ENCODE results near the gene ZNF672. TPM values are rescaled to one million over a fixed set of nuclear protein-coding genes. Genes with fewer than 3 reads are reported as not detected.
A peak's percentile ranks its signal among the peaks of the same experiment; 100 is the strongest.

ZNF672 gene
- total and polyA plus RNA-seq, 2 of the 13 experiments (the other 11 are each of a cell fraction or from before 2014, with no cell fraction given), result 17.2 to 22.9 TPM

DNA sequence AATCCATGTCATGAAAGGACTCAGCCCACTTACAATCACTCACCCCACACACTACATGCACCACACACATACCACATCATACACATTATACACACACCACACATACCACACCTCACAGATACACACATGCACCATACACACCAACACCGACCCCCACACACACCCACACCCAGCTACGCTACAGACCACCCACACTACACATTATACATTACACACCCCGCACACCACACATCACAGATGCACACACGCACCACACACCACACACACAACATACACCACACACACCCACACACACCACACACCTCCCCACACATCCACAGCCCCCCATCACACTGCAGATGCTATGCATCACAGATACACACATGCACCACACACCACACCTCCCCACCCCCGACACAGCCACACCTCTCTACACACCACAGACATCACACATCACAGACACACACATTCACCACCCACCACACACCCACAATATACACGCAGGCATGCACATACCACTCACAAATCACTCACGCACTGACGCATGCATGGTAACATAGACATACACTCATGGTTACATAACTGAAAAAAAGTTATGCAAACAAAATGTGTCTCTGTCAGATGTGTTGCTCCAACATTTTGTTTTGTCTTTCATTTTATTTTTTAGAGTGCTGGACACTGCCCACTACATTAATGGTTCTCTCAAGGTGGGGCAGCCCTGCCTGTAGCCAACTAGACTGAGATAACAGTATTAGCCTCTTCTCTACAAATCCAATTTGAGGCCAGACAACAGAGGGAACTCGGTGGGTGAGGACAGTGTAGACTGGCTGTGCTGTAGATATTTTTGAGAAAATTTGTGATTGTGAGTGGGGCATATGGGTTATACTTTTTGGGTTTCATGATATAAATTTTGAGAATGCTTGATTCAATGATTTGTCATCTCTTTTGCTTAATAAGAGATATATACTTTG lies 52.8 kb downstream of the ZNF672 start:
- Histone ChIP-seq H3K27me3 (ENCODE audit: control insufficient read depth in 1 of 2, insufficient read depth in 2 of 2, low read length in 2 of 2) (no peaks in the 10 kb centered on the region; a peak in 1 of 5 replicates), H3K79me2 (ENCODE audit: insufficient read depth, low read length) (no peaks in the 10 kb centered on the region), H3K9ac (ENCODE audit: insufficient read depth, low read depth, low read length) (no peak overlapping the region), H3K4me2 (ENCODE audit: low read depth, low read length) (no peak overlapping the region), H3K4me1 (ENCODE audit: insufficient read depth, low read length) (no peaks in the 10 kb centered on the region), H2AFZ (ENCODE audit: low read length) (no peak overlapping the region), H3K4me3 (replicated peaks in 1 of 3; ENCODE audit: insufficient read depth in 1 of 3, low read depth in 2 of 3, low read length in 3 of 3) (no peak overlapping the region), H3K27ac (ENCODE audit: extremely low read length, insufficient read depth, low read length) (no peak overlapping the region), H3K9me3 (ENCODE audit: low read length) (no peaks in the 10 kb centered on the region), H3K36me3 (replicated peaks in 1 of 2; ENCODE audit: control insufficient read depth in 1 of 2, insufficient read depth in 2 of 2, low read length in 2 of 2) (no peaks in the 10 kb centered on the region), H4K20me1 (ENCODE audit: insufficient read depth, low read length) (no peaks in the 10 kb centered on the region)
- BruUV-seq (replicated peaks), result no TSS peak
- in situ Hi-C loops (cut with HindIII; ENCODE audit: extremely low pct_ligation_motif_present, low pct_unique_long_range_greater_than_20kb) (no loop called here), intact Hi-C loops (cut with micrococcal nuclease; ENCODE audit: unreplicated experiment) (no loop called here)
- ATAC-seq (no peak), DNase-seq (ENCODE audit: low spot score) (no peak), FAIRE-seq (no peak)
- 49% methylated on average over 9 of the region's 9 CpGs for WGBS (ENCODE audit: low lambda C conversion rate)
- CTCF ChIA-PET (ENCODE audit: low intra/inter-chr PET ratio, low total read pairs), result no interaction called here
- POLR2A ChIA-PET, result no interaction called here
- TF ChIP-seq RAD51 (IDR thresholded peaks at IDR 0.05; ENCODE audit: borderline replicate concordance) (0 out of 2 replicates have a peak, but pooled peaks have one; percentile 5), SUZ12 (IDR thresholded peaks at IDR 0.05; ENCODE audit: low read depth, low read length) (no peak), ZBTB21 (CRISPR knock-in tag; IDR thresholded peaks at IDR 0.05) (no peak), XRCC5 (optimal IDR thresholded peaks at IDR 0.05; ENCODE audit: low read length) (no peak), REXO4 (CRISPR knock-in tag; IDR thresholded peaks at IDR 0.05; ENCODE audit: borderline replicate concordance) (no peak)

DNA sequence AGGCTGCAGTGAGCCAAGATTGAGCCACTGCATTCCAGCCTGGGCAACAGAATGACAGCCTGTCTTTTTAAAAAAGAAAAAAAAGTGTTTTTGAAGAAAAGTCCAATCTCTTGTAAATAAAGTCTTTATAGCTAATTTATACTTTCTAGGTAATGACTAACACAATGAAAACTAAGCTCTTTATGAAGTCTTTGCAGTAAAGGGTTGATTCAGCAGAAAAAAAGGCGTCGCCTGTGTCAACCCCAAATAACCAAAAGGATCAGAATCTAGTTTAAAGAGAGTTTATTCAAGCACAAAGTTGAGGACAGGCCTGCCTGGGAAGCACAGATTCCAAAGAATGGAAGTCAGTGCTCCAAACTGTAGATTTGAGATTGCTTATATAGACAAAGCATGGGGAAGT lies 53.7 kb downstream of the ZNF672 start:
- Histone ChIP-seq H3K9me3 (ENCODE audit: low read length) (no peaks in the 10 kb centered on the region), H3K4me2 (ENCODE audit: low read depth, low read length) (no peak overlapping the region), H3K27me3 (ENCODE audit: control insufficient read depth in 1 of 2, insufficient read depth in 2 of 2, low read length in 2 of 2) (no peaks in the 10 kb centered on the region; a peak in 3 of 5 replicates), H3K9ac (ENCODE audit: insufficient read depth, low read depth, low read length) (no peak overlapping the region), H3K4me3 (replicated peaks in 1 of 3; ENCODE audit: insufficient read depth in 1 of 3, low read depth in 2 of 3, low read length in 3 of 3) (no peak overlapping the region), H4K20me1 (ENCODE audit: insufficient read depth, low read length) (no peaks in the 10 kb centered on the region), H3K36me3 (replicated peaks in 1 of 2; ENCODE audit: control insufficient read depth in 1 of 2, insufficient read depth in 2 of 2, low read length in 2 of 2) (no peaks in the 10 kb centered on the region), H2AFZ (ENCODE audit: low read length) (no peak overlapping the region), H3K4me1 (ENCODE audit: insufficient read depth, low read length) (no peaks in the 10 kb centered on the region), H3K27ac (ENCODE audit: extremely low read length, insufficient read depth, low read length) (no peak overlapping the region), H3K79me2 (ENCODE audit: insufficient read depth, low read length) (no peaks in the 10 kb centered on the region)
- POLR2A ChIA-PET, result interaction anchor here (1.4 kb wide), 1 partner anchor 14 kb away, joined by 4 read pairs; the partner anchor contains the start of gene PGBD2
- BruUV-seq (replicated peaks), result no TSS peak
- in situ Hi-C loops (cut with HindIII; ENCODE audit: extremely low pct_ligation_motif_present, low pct_unique_long_range_greater_than_20kb), result no loop called here
- intact Hi-C loops (cut with micrococcal nuclease; ENCODE audit: unreplicated experiment), result no loop called here
- DNase-seq (ENCODE audit: low spot score) (no peak), FAIRE-seq (no peak), ATAC-seq (no peak)
- CTCF ChIA-PET (ENCODE audit: low intra/inter-chr PET ratio, low total read pairs), result no interaction called here
- 87% methylated on average over 2 of the region's 2 CpGs for WGBS (ENCODE audit: low lambda C conversion rate)
- TF ChIP-seq HNRNPK (IDR thresholded peaks at IDR 0.05; ENCODE audit: low read depth, low read length, poor library complexity, severe bottlenecking), result peak; percentile 26
- no peak for TF ChIP-seq HNRNPL (IDR thresholded peaks at IDR 0.05; ENCODE audit: low read depth, low read length)
- TF ChIP-seq NFE2L2 (IDR thresholded peaks at IDR 0.05; ENCODE audit: low read length), result no peak
- TF ChIP-seq, protein P1, sequence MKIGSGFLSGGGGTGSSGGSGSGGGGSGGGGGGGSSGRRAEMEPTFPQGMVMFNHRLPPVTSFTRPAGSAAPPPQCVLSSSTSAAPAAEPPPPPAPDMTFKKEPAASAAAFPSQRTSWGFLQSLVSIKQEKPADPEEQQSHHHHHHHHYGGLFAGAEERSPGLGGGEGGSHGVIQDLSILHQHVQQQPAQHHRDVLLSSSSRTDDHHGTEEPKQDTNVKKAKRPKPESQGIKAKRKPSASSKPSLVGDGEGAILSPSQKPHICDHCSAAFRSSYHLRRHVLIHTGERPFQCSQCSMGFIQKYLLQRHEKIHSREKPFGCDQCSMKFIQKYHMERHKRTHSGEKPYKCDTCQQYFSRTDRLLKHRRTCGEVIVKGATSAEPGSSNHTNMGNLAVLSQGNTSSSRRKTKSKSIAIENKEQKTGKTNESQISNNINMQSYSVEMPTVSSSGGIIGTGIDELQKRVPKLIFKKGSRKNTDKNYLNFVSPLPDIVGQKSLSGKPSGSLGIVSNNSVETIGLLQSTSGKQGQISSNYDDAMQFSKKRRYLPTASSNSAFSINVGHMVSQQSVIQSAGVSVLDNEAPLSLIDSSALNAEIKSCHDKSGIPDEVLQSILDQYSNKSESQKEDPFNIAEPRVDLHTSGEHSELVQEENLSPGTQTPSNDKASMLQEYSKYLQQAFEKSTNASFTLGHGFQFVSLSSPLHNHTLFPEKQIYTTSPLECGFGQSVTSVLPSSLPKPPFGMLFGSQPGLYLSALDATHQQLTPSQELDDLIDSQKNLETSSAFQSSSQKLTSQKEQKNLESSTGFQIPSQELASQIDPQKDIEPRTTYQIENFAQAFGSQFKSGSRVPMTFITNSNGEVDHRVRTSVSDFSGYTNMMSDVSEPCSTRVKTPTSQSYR (CRISPR knock-in tag; IDR thresholded peaks at IDR 0.05; ENCODE audit: borderline replicate concordance), result no peak

Measured in HepG2 (cell line).